Peyer's patch (tissue), 4 donors: ENCODE measurements around the gene EIPR1.

Experiments used
- POLR2A ChIP-seq, 2 donors: fragments of 450-650 bp; IDR thresholded peaks; one replicate each; pipeline ENCODE4 v1.5.1; 2017; ENCODE audit warnings: antibody characterized with exemption in 2 of 2, mild to moderate bottlenecking in 2 of 2, moderate library complexity in 2 of 2
- TF ChIP-seq, protein P1 (sequence below), 6 experiments: fragments of 450-650 bp in 4 of 6; fragments of 200-600 bp in 2 of 6; sonication (generic) in 1 of 6; IDR thresholded peaks; one replicate each; pipeline ENCODE4 v1.5.1; 2017 to 2019; ENCODE audit warnings: antibody characterized with exemption in 6 of 6, mild to moderate bottlenecking in 3 of 6, moderate library complexity in 1 of 6

DNA sequence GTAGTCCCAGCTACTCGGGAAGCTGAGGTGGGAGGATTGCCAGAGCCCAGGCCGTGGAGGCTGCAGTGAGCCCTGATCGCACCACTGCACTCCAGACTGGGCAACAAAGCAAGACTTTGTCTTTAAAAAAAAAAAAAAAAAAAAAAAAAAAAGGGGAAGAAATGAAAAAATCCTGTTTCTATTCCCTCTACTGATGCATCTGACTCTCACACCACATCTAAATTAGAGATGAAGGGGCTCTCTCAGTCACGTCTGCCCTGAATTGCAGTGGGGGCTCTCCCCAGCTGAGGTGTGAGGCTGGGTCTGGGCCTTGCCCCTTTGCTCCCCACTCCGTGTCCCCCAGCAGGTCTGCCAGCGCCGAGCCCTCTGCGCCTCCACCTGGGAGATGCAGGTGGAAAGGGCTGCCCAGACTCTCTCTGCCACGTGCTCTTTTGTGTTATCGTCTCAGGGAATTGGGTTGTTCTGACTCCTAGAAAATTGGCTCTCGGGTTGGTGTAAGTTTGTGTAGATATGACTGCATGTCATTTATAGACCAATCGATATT lies 32.1 kb upstream of the EIPR1 start:
- TF ChIP-seq, protein P1, sequence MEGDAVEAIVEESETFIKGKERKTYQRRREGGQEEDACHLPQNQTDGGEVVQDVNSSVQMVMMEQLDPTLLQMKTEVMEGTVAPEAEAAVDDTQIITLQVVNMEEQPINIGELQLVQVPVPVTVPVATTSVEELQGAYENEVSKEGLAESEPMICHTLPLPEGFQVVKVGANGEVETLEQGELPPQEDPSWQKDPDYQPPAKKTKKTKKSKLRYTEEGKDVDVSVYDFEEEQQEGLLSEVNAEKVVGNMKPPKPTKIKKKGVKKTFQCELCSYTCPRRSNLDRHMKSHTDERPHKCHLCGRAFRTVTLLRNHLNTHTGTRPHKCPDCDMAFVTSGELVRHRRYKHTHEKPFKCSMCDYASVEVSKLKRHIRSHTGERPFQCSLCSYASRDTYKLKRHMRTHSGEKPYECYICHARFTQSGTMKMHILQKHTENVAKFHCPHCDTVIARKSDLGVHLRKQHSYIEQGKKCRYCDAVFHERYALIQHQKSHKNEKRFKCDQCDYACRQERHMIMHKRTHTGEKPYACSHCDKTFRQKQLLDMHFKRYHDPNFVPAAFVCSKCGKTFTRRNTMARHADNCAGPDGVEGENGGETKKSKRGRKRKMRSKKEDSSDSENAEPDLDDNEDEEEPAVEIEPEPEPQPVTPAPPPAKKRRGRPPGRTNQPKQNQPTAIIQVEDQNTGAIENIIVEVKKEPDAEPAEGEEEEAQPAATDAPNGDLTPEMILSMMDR (IDR thresholded peaks at IDR 0.05), result no peak
- no peak for TF ChIP-seq POLR2A (IDR thresholded peaks at IDR 0.05)
